ENCODE results near the gene NR5A2. TPM values are rescaled to one million over a fixed set of nuclear protein-coding genes. Genes with fewer than 3 reads are reported as not detected.

Gene NR5A2
- total and polyA plus RNA-seq, 2 experiments from 2014 or later, result 19.8 to 55.5 TPM

DNA sequence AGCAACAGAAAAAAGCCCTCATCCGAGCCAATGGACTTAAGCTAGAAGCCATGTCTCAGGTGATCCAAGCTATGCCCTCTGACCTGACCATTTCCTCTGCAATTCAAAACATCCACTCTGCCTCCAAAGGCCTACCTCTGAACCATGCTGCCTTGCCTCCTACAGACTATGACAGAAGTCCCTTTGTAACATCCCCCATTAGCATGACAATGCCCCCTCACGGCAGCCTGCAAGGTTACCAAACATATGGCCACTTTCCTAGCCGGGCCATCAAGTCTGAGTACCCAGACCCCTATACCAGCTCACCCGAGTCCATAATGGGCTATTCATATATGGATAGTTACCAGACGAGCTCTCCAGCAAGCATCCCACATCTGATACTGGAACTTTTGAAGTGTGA lies 20.7 kb downstream of the NR5A2 start:
- H3K27ac ChIP-seq, result no peak overlapping the region
- no peaks in the 10 kb centered on the region for H3K9me3 ChIP-seq (ENCODE audit: low read depth)

DNA sequence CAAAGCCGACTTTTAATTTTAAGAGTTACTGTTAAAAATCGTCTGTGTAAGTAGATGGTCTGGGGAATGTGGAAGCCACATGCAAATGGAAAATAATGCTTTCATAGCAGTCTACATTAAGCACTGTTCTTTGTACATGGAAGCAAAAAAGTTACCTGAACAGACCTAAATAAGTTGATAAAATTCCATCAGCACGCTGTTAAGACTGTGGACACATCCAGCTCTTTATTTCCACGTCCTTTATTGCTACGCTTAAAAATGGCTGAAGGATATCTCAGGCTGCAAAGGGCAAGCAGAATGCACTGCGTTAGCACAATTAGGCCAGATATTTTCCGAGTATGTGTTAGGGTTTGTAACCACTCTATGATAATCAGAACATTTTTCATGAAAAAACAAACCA lies 22.3 kb downstream of the NR5A2 start:
- Histone ChIP-seq H3K4me3 (no peak overlapping the region), H2AFZ (no peak overlapping the region), H3K79me2 (peaks cover 45% of the 10 kb centered on the region), H3K4me2 (peak overlapping the region; percentile 25), H3K27ac (no peak overlapping the region), H3K36me3 (replicated peaks; ENCODE audit: insufficient read depth, low read depth) (no peaks in the 10 kb centered on the region), H4K20me1 (ENCODE audit: insufficient read depth, poor library complexity, severe bottlenecking) (no peaks in the 10 kb centered on the region), H3K9me2 (replicated peaks; ENCODE audit: insufficient read depth) (no peaks in the 10 kb centered on the region), H3K9me3 (ENCODE audit: low read depth) (no peaks in the 10 kb centered on the region), H3K4me1 (ENCODE audit: insufficient read depth) (no peaks in the 10 kb centered on the region), H3K27me3 (peaks cover 11% of the 10 kb centered on the region)
- WGBS (ENCODE audit: low lambda C conversion rate, missing lambda C conversion rate), result 80% methylated on average over 7 of the region's 7 CpGs
- no peak for TF ChIP-seq EZH2phosphoT487 (IDR thresholded peaks at IDR 0.05; ENCODE audit: low read depth, severe bottlenecking, unreplicated experiment)
- no peak for TF ChIP-seq EZH2 (IDR thresholded peaks at IDR 0.05; ENCODE audit: borderline replicate concordance)
- TF ChIP-seq, protein P1, sequence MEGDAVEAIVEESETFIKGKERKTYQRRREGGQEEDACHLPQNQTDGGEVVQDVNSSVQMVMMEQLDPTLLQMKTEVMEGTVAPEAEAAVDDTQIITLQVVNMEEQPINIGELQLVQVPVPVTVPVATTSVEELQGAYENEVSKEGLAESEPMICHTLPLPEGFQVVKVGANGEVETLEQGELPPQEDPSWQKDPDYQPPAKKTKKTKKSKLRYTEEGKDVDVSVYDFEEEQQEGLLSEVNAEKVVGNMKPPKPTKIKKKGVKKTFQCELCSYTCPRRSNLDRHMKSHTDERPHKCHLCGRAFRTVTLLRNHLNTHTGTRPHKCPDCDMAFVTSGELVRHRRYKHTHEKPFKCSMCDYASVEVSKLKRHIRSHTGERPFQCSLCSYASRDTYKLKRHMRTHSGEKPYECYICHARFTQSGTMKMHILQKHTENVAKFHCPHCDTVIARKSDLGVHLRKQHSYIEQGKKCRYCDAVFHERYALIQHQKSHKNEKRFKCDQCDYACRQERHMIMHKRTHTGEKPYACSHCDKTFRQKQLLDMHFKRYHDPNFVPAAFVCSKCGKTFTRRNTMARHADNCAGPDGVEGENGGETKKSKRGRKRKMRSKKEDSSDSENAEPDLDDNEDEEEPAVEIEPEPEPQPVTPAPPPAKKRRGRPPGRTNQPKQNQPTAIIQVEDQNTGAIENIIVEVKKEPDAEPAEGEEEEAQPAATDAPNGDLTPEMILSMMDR (IDR thresholded peaks at IDR 0.05; ENCODE audit: poor library complexity), result no peak
- no peak for DNase-seq (ENCODE audit: low spot score)

More for the DNA sequence above, 20.7 kb downstream of the NR5A2 start:
- WGBS (ENCODE audit: low lambda C conversion rate, missing lambda C conversion rate), result 66% methylated on average over 5 of the region's 5 CpGs
- Histone ChIP-seq H3K79me2 (peaks cover 54% of the 10 kb centered on the region), H3K27me3 (peaks cover 21% of the 10 kb centered on the region), H2AFZ (no peak overlapping the region), H4K20me1 (ENCODE audit: insufficient read depth, poor library complexity, severe bottlenecking) (no peaks in the 10 kb centered on the region), H3K4me3 (no peak overlapping the region), H3K9me2 (replicated peaks; ENCODE audit: insufficient read depth) (no peaks in the 10 kb centered on the region), H3K4me2 (peak overlapping the region; percentile 25), H3K4me1 (ENCODE audit: insufficient read depth) (no peaks in the 10 kb centered on the region), H3K36me3 (replicated peaks; ENCODE audit: insufficient read depth, low read depth) (no peaks in the 10 kb centered on the region)
- DNase-seq (ENCODE audit: low spot score), result no peak
- TF ChIP-seq EZH2 (IDR thresholded peaks at IDR 0.05; ENCODE audit: borderline replicate concordance) (no peak), EZH2phosphoT487 (IDR thresholded peaks at IDR 0.05; ENCODE audit: low read depth, severe bottlenecking, unreplicated experiment) (no peak)
- TF ChIP-seq, protein P1 (IDR thresholded peaks at IDR 0.05; ENCODE audit: poor library complexity), result no peak

DNA sequence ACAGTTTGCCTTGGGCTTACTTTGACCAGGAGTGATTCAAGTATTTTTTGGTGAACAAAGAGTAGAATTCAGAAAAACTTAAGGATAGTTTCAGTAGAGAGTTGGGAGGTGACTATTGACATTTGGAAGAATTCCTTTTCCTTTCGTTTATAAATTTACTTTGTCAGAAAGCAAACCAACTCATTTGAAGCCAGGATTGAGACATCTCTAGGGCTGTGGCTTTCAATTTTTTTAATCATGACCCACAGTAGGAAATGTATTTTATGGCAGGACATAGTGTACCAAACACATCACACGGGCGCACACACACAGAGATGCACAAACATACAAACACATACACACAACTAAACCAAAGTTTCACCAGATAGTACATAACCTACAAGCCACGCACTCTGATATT lies 24.1 kb downstream of the NR5A2 start:
- TF ChIP-seq, protein P1 (IDR thresholded peaks at IDR 0.05; ENCODE audit: poor library complexity), result no peak
- TF ChIP-seq EZH2 (IDR thresholded peaks at IDR 0.05; ENCODE audit: borderline replicate concordance) (no peak), EZH2phosphoT487 (IDR thresholded peaks at IDR 0.05; ENCODE audit: low read depth, severe bottlenecking, unreplicated experiment) (no peak)
- H3K4me1 ChIP-seq (ENCODE audit: insufficient read depth), result no peaks in the 10 kb centered on the region
- no peak overlapping the region for H3K4me2 ChIP-seq
- no peaks in the 10 kb centered on the region for H3K36me3 ChIP-seq (replicated peaks; ENCODE audit: insufficient read depth, low read depth)
- H3K27me3 ChIP-seq, result no peaks in the 10 kb centered on the region
- peaks cover 31% of the 10 kb centered on the region for H3K79me2 ChIP-seq
- DNase-seq (ENCODE audit: low spot score), result no peak
- H3K4me3 ChIP-seq, result no peak overlapping the region
- no peaks in the 10 kb centered on the region for H4K20me1 ChIP-seq (ENCODE audit: insufficient read depth, poor library complexity, severe bottlenecking)
- H3K9me3 ChIP-seq (ENCODE audit: low read depth), result no peaks in the 10 kb centered on the region
- H3K9me2 ChIP-seq (replicated peaks; ENCODE audit: insufficient read depth), result no peaks in the 10 kb centered on the region
- no peak overlapping the region for H2AFZ ChIP-seq
- 85% methylated on average over 4 of the region's 4 CpGs for WGBS (ENCODE audit: low lambda C conversion rate, missing lambda C conversion rate)
- no peak overlapping the region for H3K27ac ChIP-seq

DNA sequence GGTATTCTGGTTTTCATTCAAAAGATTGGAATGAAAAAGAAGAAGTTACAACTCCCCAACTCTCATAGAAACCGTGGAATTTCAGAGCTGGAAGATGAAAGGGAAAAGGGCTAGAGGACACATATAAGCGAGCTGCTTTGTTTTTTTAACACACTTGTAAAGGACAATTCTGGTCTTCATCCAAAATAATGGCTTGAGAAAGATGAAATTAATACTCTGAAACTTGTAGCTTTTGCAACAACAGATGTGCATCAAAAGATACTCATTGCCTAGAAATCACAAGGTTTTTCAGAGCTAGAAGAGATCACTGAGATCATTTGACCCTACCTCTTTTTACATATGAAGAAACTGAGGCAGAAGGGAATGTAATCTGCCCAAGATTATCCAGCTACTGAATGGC lies 25.6 kb downstream of the NR5A2 start:
- DNase-seq (ENCODE audit: low spot score), result no peak
- no peak overlapping the region for H3K4me3 ChIP-seq
- H3K4me1 ChIP-seq (ENCODE audit: insufficient read depth), result no peaks in the 10 kb centered on the region
- no peaks in the 10 kb centered on the region for H3K36me3 ChIP-seq (replicated peaks; ENCODE audit: insufficient read depth, low read depth)
- no peaks in the 10 kb centered on the region for H3K27me3 ChIP-seq
- no peak overlapping the region for H3K4me2 ChIP-seq
- no peaks in the 10 kb centered on the region for H4K20me1 ChIP-seq (ENCODE audit: insufficient read depth, poor library complexity, severe bottlenecking)
- no peak overlapping the region for H2AFZ ChIP-seq
- H3K79me2 ChIP-seq, result peaks cover 23% of the 10 kb centered on the region
- WGBS (ENCODE audit: low lambda C conversion rate, missing lambda C conversion rate), result 69% methylated on average over 2 of the region's 2 CpGs
- no peaks in the 10 kb centered on the region for H3K9me2 ChIP-seq (replicated peaks; ENCODE audit: insufficient read depth)
- TF ChIP-seq EZH2 (IDR thresholded peaks at IDR 0.05; ENCODE audit: borderline replicate concordance), result no peak
- peak overlapping the region; percentile 83 for H3K27ac ChIP-seq
- H3K9me3 ChIP-seq (ENCODE audit: low read depth), result no peaks in the 10 kb centered on the region

All from hepatocyte (in vitro differentiated cells).